ENCODE data around the gene SRPX.
A peak's percentile ranks its signal among the peaks of the same experiment; 100 is the strongest.

Gene SRPX

GRCh38 chrX:38211891-38212635, 8.6 kb downstream of the SRPX start:
- DNase-seq (ENCODE audit: low read depth in 2 of 3, low spot score in 1 of 3) = no peak

DNA sequence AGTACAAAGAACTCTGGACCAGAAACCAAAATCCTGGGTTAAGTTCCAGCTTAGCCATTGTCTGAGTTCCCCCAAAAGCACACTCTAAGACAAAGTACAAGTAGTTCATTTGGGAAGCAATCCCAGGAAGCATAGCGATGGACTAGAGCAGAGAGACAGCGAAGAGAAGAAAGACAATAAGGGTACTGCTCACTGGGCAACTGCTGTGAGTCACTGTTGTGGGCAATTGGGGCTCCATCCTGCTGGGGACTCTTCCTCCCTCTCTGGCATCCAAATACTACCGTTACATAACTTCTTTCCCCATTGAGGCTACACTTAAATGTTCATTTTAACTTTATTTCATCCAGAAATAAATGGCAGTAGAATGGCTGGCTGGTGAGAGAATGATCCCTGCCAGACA, 14.1 kb downstream of the SRPX start:
- no peak for DNase-seq (ENCODE audit: low read depth in 2 of 3, low spot score in 1 of 3)

DNA sequence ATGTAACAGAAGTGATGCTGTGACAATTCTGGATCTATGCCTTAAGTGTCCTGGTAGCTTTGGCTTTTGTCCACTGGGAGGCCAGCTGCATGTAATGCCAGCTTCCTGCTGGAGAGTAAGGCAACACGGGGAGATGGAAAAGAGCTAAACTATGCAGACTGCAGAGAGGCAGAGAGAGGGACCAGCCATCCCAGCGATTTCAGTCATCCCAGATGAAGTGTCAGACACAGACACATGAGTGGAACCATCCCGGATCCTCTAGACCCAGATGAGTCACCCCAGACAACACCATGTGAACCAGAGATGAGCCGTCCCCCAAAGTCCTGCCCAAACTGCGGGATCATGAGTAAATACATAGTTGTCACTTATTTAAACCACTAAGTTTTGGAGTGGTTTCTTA, 14.6 kb downstream of the SRPX start:
- no peak for DNase-seq (ENCODE audit: low read depth in 2 of 3, low spot score in 1 of 3)

- no peak for DNase-seq (ENCODE audit: low read depth in 2 of 3, low spot score in 1 of 3)
These were observed 15.6 kb downstream of the SRPX start for GRCh38 chrX:38205039-38205438.

DNA sequence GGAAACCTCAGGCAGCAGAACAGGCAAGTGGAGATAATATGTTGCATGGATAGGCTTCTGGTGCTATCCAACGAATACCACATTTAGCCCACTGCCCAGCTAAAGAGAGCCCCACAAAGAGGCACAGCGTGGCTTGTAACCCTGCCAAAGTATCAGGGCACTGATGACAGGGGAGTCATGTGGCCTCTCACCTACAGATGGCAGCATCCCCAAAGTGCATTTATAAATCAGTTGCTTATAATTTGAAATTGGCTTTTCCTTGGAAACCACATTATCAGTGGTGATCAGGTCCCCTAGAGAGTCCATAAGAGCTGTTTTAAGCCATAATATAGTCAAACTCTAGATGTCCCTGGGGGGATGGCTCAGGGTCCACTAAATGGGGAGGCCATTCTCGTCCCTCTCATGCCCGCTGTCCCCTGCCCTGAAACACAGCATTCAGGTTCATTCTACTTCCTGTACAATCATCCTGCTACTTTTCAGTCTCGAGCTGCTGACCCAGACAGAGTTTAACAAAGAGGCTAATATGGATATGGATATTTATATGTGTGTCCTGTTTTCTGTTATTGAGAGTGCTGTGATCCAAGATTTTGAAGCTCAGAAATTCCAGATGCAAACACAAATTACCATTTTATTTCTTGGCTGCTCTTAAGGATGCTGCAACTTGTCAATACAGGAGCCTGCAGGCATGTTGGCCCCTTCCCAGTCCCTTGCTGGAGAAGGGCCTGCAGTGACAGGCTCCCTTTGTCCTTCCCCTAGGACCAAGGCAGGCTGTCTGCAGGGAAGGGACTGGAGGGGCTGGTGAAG, 28.5 kb downstream of the SRPX start:
- DNase-seq (ENCODE audit: low read depth in 2 of 3, low spot score in 1 of 3) = no peak

- no peak for DNase-seq (ENCODE audit: low read depth in 2 of 3, low spot score in 1 of 3)
These were observed 31.0 kb downstream of the SRPX start for GRCh38 chrX:38189431-38190250.

DNA sequence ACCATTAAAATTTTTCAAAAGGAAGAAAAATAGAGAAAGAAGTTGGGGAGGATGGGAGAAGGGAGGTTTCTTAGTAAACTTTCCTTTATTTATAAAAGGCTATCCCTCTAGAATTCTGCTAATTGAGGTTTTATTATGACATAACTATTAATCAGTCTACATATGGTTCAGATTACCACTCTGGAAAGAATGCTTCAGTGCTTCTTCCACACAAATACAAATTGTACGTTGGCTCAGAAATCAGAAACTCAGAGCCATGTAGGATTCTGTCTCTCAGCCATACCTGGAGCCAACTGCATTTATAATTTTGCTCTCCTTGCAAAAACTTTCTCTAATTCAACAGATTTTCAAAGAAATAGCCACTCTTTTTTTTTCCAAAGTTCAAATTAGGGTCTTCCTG, 37.1 kb downstream of the SRPX start:
- no peak for DNase-seq (ENCODE audit: low read depth in 2 of 3, low spot score in 1 of 3)

- no peak for DNase-seq (ENCODE audit: low read depth in 2 of 3, low spot score in 1 of 3)
These were observed 39.3 kb downstream of the SRPX start for GRCh38 chrX:38181357-38181756.

GRCh38 chrX:38178396-38178795, 42.3 kb downstream of the SRPX start:
- DNase-seq (ENCODE audit: low read depth in 2 of 3, low spot score in 1 of 3) = no peak

DNA sequence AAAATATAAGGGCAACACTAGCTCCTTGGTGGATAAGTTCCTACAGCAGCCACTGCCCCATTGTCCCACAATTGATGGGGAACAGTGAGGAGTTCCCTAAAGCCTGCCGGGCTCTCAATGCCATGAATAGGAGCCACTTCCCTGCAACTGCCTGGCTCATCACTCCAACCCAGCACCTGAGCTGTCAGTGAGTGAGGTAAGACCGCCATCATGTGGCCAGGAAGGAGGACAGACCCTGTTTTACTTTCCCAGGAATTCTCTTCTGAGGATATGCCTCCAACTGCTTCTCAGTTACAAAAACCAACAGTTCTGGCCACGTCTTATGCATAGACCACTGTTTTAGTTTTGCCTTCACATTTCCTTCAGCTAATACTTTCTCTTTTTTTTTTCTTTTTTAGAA, 45.5 kb downstream of the SRPX start:
- DNase-seq (ENCODE audit: low read depth in 2 of 3, low spot score in 1 of 3) = no peak

DNA sequence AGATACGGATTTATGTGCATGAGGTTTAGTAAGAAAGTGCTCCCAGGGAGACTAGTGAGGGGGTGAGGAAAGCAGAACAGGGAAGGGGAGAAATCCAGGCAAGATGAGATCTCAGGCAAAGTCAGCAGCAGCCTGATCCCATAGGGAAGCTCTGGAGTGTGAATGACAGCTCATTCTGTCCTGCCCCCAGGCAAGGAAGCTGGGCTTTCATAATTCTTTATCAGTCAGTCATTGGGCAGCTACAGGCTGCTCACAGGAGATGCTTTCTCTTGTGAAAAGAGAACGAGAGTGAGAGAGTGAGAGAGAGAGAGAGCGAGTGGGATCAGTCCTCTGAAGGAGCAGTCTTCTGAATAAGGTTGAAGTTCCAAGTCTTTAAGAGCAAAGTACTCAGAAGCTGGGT, 48.1 kb downstream of the SRPX start:
- DNase-seq (ENCODE audit: low read depth in 2 of 3, low spot score in 1 of 3) = no peak

- DNase-seq (ENCODE audit: low read depth in 2 of 3, low spot score in 1 of 3) = no peak
These were observed 50.1 kb downstream of the SRPX start for GRCh38 chrX:38170556-38170955.

DNA sequence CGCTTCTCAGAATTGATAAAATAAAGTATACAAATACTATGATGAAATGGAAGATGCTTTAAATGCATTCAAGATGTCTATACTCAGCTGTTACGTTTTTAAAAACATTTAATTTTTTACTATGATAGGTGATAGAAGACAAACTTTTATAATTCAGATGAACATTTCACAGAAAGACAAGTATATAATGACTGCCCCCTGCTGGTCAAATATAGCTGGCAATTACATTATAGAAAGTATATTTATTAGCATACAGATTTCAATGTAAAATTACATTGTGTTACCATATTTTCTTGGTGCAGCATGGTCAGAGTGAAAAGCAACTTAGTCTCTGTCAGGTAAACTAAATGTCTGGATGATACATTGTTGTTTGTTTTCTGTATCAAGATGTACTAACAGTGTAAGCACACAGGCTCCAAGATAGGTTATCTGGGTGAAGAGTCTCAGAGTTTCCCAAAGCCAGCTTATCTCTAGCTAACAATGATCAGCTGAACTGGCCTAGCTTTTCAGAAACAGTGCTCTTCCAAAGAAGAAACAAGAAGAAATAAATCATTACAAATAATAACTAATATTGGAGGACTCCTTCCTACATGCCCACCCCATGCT, 54.1 kb downstream of the SRPX start:
- DNase-seq (ENCODE audit: low read depth in 2 of 3, low spot score in 1 of 3) = peak in 1 of 3 donors; percentile 47

- DNase-seq (ENCODE audit: low read depth in 2 of 3, low spot score in 1 of 3) = no peak
These were observed 55.6 kb downstream of the SRPX start for GRCh38 chrX:38165023-38165422.

GRCh38 chrX:38163193-38163592, 57.5 kb downstream of the SRPX start:
- DNase-seq (ENCODE audit: low read depth in 2 of 3, low spot score in 1 of 3) = no peak

GRCh38 chrX:38156838-38157237, 63.8 kb downstream of the SRPX start:
- DNase-seq (ENCODE audit: low read depth in 2 of 3, low spot score in 1 of 3) = no peak

- no peak for DNase-seq (ENCODE audit: low read depth in 2 of 3, low spot score in 1 of 3)
These were observed 65.9 kb downstream of the SRPX start for GRCh38 chrX:38154818-38155217.

GRCh38 chrX:38154340-38154739, 66.3 kb downstream of the SRPX start:
- DNase-seq (ENCODE audit: low read depth in 2 of 3, low spot score in 1 of 3) = no peak

DNA sequence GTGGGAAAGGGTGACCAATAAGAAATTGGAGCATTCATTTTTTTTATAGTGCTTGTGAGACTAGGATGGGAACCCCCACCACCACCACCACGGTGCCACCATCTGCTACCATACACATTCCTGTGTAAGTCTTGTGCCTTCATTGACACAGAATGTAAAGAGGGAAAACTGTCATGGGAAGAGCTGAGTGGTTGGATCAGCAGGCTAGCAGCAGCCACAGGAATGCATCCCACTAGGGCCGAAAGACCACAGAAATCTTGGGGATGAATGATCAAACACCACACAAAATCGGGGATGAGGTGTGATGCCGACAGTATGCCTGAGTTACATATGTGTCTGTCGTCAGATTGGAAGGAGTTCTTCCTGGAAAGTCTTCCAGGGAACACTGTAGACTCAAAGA, 69.2 kb downstream of the SRPX start:
- no peak for DNase-seq (ENCODE audit: low read depth in 2 of 3, low spot score in 1 of 3)

GRCh38 chrX:38150993-38151392, 69.7 kb downstream of the SRPX start:
- no peak for DNase-seq (ENCODE audit: low read depth in 2 of 3, low spot score in 1 of 3)

DNA sequence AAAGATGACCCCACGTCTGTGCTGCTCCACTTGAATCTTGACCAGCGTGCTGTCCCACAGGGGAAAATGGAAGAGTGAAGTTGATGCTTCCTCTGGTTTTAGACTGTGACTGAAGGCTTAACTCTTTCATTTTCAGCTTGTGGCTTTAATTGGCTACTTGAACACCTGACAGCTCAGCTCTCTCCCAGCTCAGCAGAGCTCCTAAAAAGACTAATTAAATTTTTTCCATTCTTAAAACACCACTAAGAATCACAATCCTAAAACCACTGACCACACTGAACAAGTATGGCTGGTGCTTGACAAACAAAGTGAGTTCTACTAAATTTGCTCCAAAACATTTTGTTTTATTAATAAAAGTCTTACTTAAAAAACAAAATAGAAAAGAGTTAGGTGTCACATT, 71.7 kb downstream of the SRPX start:
- no peak for DNase-seq (ENCODE audit: low read depth in 2 of 3, low spot score in 1 of 3)

All from stimulated activated CD4-positive, alpha-beta T cell treated with anti-CD3 and anti-CD28 coated beads, Interleukin-12 subunit alpha, Interleukin-12 subunit beta, amount 100 ng/mL, for 48 hours (primary cell).